Stimulated activated CD4-positive, alpha-beta T cell treated with anti-CD3 and anti-CD28 coated beads, Interleukin-4, amount 100 ng/mL, for 48 hours (primary cell): Measurements from ENCODE around the gene DACH2.

Source experiments
- DNase-seq, 2 donors: peaks; one replicate each; pipeline ENCODE4 v3.0.0-alpha.2; 2020; ENCODE audit warnings: low read depth in 2 of 2

Gene DACH2

GRCh38 chrX:86322913-86323312, 174.7 kb downstream of the DACH2 start:
- DNase-seq, result no peak

GRCh38 chrX:86329174-86329573, 180.9 kb downstream of the DACH2 start:
- no peak for DNase-seq

- no peak for DNase-seq
Observed at GRCh38 chrX:86348669-86349068, 200.4 kb downstream of the DACH2 start.

GRCh38 chrX:86349115-86349514, 200.9 kb downstream of the DACH2 start:
- no peak for DNase-seq

GRCh38 chrX:86369847-86370630, 221.8 kb downstream of the DACH2 start:
- no peak for DNase-seq

- no peak for DNase-seq
Observed at GRCh38 chrX:86370927-86371326, 222.7 kb downstream of the DACH2 start.

- DNase-seq, result no peak
Observed at GRCh38 chrX:86379209-86379608, 231.0 kb downstream of the DACH2 start.

GRCh38 chrX:86383681-86384540, 235.7 kb downstream of the DACH2 start:
- DNase-seq, result no peak

- no peak for DNase-seq
Observed at GRCh38 chrX:86407371-86407770, 259.1 kb downstream of the DACH2 start.

GRCh38 chrX:86421771-86422170, 273.5 kb downstream of the DACH2 start:
- no peak for DNase-seq

- DNase-seq, result no peak
Observed at GRCh38 chrX:86436116-86436515, 287.9 kb downstream of the DACH2 start.

GRCh38 chrX:86455495-86455894, 307.2 kb downstream of the DACH2 start:
- no peak for DNase-seq

GRCh38 chrX:86460760-86461159, 312.5 kb downstream of the DACH2 start:
- DNase-seq, result no peak

GRCh38 chrX:86504297-86504696, 356.0 kb downstream of the DACH2 start:
- DNase-seq, result no peak

- no peak for DNase-seq
Observed at GRCh38 chrX:86507331-86507730, 359.1 kb downstream of the DACH2 start.

GRCh38 chrX:86579777-86580176, 431.5 kb downstream of the DACH2 start:
- DNase-seq, result no peak

- no peak for DNase-seq
Observed at GRCh38 chrX:86604607-86605006, 456.4 kb downstream of the DACH2 start.

- DNase-seq, result no peak
Observed at GRCh38 chrX:86696951-86697350, 548.7 kb downstream of the DACH2 start.

GRCh38 chrX:86711531-86712180, 563.4 kb downstream of the DACH2 start:
- DNase-seq, result no peak

GRCh38 chrX:86714441-86714840, 566.2 kb downstream of the DACH2 start:
- DNase-seq, result no peak

- no peak for DNase-seq
Observed at GRCh38 chrX:86724277-86724676, 576.0 kb downstream of the DACH2 start.

GRCh38 chrX:86747091-86747490, 598.8 kb downstream of the DACH2 start:
- no peak for DNase-seq
